M059J (cell line): ENCODE measurements around the gene JAKMIP1. TPM values are rescaled to one million over a fixed set of nuclear protein-coding genes. Genes with fewer than 3 reads are reported as not detected.

ENCODE experiments used
- DNase-seq: peaks from one replicate; pipeline ENCODE4 v3.0.0-alpha.2; 2012; ENCODE audit warnings: low read depth
- total RNA-seq: library from RNA; depleted of rRNA; stranded (reverse); fragments of >200 nt; shearing (Covaris generic); gene quantifications from 2 replicates; pipeline ENCODE4 v1.2.3, GENCODE V29; 2014; rRNA removed

The JAKMIP1 gene
- total RNA-seq, 1 experiment from 2014 or later, result not detected

- no peak for DNase-seq
Measured at GRCh38 chr4:5992171-5992827, 208.1 kb downstream of the JAKMIP1 start.

- no peak for DNase-seq
Measured at GRCh38 chr4:5991405-5991804, 208.9 kb downstream of the JAKMIP1 start.

GRCh38 chr4:5990446-5991160, 209.7 kb downstream of the JAKMIP1 start:
- DNase-seq, result no peak

GRCh38 chr4:5989236-5990225, 210.8 kb downstream of the JAKMIP1 start:
- DNase-seq, result no peak

GRCh38 chr4:5988086-5988845, 212.1 kb downstream of the JAKMIP1 start:
- no peak for DNase-seq

- DNase-seq, result no peak
Measured at GRCh38 chr4:5984843-5985242, 215.5 kb downstream of the JAKMIP1 start.

- DNase-seq, result no peak
Measured at GRCh38 chr4:5982156-5982973, 218.0 kb downstream of the JAKMIP1 start.

GRCh38 chr4:5980436-5981155, 219.8 kb downstream of the JAKMIP1 start:
- peak; percentile 7 for DNase-seq

- peak; percentile 37 for DNase-seq
Measured at GRCh38 chr4:5979981-5980380, 220.4 kb downstream of the JAKMIP1 start.

- DNase-seq, result no peak
Measured at GRCh38 chr4:5976921-5977320, 223.4 kb downstream of the JAKMIP1 start.

- DNase-seq, result no peak
Measured at GRCh38 chr4:5976431-5976830, 223.9 kb downstream of the JAKMIP1 start.

Other genes with a start within 250 kb of the JAKMIP1 start
- not detected in 2 replicates for gene C4orf50, start 182.1 kb downstream of the JAKMIP1 start, total RNA-seq
- 40.8 and 56.7 TPM in 2 replicates for gene WFS1, start 69.3 kb upstream of the JAKMIP1 start, total RNA-seq